GM18907 (cell line): ENCODE measurements around the gene IFT74.
"Not testable (repeated sequence)": the region's sequence is repeated elsewhere in the genome, so short reads cannot be mapped to it uniquely, and the experiment has no call there.

ENCODE experiments used
- ATAC-seq: cut with Tn5 transposase; IDR thresholded peaks from one replicate; pipeline ENCODE4 v1.9.1; 2021; ENCODE audit warnings: mild to moderate bottlenecking, moderate library complexity; ENCODE audit not compliant: unreplicated experiment

Gene IFT74

DNA sequence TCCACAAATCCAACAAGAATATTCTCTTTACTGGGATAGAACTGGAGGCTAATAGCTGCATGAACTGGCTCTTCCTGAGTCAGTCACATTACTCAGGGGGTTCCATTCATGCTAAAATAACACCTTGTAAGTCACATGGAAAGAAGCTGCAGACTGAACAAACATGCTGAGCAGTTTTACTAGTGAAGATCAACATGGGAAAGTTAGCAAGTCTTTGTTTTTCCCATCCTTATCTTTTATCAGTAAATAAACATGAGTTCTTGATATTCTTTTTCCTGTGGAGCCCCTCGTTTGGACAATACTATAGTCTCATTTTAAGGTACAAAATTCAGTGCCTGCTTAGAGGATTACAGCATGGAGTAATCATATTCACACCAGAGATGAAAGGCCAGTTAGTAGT lies 109.1 kb downstream of the IFT74 start:
- no peak for ATAC-seq

DNA sequence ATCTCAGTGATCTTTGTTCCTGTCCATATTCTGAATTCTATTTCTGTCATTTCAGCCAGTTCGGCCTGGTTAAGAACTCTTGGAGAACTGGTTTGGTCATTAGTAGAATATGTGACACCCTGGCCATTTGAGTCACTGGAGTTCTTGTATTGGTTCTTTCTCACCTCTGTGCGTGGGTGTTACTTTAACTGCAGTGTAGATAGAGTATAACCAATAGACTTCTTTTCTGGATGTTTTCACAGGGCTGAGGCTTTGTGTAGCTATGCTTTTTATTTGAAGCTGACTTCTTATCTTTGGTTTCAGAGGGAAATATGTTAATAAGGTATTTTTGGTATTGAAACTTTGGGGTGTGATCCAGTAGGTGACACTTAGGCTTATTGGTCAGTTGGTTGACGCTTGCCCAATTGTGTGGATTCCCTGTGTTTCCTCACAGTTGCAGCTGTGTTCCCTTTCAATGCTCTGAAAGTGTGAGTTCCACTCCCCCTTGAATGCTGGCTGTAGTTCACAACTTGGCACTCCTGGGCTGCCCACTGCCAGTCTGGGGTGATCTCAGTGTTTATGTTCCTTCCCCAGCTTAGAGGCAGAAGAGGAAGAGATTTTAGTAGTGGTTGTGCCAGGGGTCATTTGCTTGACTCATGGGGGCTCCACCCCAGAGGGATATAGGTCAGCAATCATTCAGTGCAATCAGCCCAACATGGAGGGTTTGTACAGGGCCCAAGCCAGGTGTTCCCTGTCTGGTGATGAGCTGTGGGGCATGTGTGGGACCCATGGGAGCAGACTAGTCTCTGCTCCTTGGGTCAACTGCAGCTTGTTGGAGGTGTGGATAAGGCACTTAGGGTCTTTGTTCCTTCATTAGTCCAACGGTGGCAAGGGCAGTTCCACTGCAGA lies 117.9 kb downstream of the IFT74 start:
- no peak for ATAC-seq

DNA sequence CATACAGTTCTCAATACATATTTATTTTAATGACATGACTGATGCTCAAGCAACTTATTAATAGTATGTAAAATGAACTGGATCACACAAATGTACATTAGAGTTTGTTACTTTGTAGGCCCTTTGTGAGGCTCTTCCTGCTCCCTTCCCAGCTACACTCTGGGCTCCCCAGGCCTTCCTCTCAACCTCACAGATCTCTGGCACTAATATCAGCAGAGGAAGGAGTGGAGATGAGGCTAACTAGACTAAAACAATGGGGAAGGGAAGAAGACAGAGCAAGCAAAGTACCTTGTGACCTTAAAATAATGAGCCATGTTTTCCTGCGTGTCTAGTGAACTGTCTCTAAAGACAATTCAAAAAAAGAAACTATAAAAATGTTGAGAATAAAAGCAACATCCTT lies 122.5 kb downstream of the IFT74 start:
- no peak for ATAC-seq

DNA sequence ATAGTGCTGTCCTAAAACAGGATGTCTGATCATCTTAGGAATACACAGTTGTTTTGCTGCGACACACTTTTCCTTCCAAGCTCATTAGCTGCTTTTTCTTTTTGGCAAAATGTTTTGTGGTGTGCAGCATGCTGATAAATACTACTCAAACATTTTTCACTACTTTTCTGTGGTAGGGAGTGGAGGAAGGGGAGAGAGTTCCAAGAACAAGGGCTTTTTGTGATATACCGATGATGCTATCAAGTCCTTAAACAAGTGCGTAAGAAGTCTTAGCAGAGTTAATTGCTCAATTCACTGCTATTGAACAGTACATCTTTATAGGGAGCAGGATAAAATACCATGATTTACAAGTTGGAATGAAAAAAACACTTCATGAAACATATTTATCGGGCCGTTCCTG lies 129.2 kb downstream of the IFT74 start:
- no peak for ATAC-seq

DNA sequence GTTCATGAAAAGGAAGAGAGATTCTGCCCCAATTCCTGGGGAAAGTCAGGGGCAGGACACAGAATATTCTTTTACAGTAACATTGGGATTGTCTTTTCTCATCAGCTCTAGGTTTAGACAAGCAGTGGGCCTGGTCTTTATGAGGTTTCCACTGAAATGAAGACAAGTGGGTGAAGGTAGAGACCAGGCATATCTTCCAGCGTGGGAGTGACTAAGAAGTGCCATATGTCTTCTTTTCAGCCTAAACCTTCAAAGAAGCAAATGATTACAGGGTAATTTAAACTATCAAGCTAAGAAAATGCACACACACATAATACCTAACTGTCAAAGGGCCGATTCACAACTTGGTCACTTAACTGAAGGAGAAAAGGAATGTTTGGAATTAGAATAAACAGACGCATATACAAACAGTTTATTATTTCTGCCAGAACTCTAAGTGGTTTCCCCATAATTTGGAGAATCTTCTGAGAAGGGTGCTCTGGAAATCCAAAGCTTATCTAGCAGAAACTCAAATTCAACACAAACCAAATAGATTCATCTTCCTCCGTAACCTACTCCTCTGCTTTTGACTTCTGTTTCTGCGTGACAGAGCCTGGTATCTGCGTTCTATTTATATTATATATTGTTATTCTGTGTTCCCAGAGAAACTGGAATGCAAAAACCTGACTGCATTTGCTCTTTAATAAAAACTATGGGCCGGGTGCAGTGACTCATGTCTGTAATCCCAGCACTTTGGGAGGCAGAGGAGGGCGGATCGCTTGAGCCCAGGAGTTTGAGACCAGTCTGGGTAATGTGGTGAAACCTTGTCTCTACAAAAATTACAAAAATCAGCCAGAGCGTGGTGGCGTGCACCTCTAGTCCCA lies 130.8 kb downstream of the IFT74 start:
- ATAC-seq = no peak

DNA sequence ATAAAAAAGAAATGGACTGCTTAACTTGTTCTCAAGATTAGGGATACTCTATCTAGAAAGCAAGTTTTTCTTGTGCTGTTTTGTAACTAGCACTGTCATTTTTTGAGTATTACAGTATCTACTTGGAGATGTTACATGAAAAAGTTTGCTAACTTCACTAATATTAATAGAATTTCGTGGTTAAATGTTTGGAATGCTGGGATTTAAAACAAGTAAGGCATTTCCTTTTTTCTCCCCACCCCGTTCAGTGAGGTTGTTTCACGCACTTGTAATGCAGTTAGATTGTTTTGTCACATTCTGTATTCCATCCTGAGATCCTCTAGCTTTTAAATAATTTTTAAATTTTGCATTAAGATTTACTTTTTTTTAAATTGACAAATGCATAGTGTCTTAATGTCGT lies 132.8 kb downstream of the IFT74 start:
- ATAC-seq = no peak

DNA sequence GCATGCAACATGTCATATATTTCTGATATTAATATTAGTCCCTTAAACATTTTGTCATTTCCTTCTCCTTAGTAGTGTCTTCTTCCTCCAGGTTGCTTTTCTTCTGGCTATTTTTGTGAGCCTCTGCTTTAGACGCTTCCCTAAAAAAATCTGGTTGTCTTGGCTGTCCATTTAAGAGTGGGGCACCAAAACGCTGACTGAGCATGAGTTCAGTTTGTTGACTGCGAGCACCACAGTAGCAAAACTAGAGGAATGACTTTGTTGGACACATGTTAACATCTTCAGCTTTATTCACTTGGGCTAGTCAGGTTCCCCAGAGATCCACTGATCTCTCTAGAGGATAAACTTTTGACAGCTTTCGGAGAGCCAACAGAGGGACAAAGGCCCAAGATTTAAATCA lies 133.5 kb downstream of the IFT74 start:
- ATAC-seq = no peak

DNA sequence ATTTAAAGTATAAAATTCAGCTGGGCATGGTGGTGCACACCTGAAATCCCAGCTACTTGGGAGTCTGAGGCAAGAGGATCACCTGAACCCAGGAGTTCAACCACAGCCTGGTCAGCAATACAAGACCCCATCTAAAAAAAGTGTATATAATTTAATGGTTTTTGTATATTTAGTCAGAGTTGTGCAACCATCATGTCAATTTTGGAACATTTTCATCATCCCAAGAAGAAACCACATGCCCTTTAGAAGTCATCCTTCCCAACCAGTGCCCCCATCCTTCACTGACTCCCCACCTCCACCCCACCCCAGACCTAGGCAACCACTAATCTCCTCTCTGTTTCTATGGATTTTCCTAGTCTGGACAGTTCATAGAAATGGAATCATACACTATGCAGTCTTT lies 134.0 kb downstream of the IFT74 start:
- no peak for ATAC-seq

DNA sequence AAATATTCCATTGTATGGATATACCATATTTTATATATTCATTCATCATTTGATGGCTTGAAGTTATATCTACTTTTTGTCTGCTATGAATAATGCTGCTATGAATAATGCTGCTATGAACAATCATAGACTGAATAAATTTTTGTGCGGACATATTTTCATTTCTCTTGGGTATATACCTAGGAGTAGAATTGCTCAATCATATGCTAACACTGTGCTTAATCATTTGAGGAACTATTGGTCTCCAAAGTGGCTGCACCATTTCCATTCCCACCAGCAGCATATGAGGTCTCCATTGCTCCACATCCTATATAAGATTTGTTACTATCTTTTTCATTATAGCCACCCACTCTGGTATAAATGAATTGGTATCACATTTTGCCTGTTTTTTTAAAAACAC lies 134.5 kb downstream of the IFT74 start:
- ATAC-seq = no peak

DNA sequence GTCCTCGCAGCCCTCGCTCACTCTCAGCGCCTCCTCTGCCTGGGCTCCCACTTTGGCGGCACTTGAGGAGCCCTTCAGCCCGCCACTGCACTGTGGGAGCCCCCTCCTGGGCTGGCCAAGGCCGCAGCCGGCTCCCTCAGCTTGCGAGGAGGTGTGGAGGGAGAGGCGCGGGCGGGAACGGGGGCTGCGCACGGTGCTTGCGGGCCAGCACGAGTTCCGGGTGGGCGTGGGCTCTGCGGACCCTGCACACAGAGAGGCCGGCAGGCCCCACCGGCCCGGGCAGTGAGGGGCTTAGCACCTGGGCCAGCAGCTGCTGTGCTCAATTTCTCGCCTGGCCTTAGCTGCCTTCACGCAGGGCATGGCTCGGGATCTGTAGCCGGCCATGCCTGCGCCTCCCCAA lies 136.3 kb downstream of the IFT74 start:
- ATAC-seq = not testable (repeated sequence)

DNA sequence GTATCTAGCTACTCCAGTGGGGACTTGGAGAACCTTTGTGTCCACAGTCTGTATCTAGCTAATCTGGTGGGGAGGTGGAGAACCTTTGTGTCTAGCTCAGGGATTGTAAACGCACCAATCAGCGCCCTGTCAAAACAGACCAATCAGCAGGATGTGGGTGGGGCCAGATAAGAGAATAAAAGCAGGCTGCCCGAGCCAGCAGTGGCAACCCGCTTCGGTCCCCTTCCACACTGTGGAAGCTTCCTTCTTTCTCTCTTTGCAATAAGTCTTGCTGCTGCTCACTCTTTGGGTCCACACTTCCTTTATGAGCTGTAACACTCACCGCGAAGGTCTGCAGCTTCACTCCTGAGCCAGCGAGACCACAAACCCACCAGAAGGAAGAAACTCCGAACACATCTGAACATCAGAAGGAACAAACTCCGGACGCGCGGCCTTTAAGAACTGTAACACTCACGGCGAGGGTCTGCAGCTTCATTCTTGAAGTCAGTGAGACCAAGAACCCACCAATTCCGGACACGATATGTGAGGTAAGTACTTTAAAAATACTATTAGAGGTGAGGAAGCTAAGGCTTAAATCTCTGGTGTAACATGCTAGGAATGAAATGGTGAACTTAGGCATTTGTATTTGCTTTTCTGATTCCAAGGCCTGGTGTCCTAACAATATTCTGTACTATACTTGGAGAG lies 137.3 kb downstream of the IFT74 start:
- not testable (repeated sequence) for ATAC-seq

DNA sequence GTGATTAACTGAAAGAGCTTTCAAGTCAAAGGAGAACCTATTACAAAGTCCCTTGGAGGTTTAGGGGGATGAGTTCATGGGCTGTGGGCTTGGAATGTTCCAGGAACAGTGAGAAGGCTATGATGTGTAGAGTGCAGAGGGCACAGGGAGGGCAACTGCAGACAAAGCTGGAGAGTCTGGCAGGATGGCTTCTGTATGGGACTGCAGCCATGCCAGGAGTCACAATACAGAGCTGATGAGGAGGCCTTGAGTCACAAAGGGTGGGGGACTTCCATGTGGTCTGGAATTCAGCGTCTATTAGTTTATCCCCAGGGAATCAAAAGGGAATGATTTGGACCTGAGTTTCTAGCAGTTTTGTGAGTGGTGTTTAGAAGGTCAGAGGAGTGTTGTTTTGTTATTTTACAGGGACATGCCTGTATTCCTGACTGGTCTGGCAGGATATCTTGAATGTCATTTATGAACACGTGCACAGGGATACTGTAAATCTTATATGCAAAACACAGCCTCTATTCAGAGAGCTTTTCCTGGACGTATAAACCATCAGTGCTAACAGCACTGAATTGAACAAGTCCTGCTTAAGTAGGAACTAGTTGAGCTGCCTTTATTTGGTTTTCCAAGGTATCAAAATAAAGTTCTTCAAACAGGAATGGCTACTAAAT lies 138.6 kb downstream of the IFT74 start:
- ATAC-seq = no peak

DNA sequence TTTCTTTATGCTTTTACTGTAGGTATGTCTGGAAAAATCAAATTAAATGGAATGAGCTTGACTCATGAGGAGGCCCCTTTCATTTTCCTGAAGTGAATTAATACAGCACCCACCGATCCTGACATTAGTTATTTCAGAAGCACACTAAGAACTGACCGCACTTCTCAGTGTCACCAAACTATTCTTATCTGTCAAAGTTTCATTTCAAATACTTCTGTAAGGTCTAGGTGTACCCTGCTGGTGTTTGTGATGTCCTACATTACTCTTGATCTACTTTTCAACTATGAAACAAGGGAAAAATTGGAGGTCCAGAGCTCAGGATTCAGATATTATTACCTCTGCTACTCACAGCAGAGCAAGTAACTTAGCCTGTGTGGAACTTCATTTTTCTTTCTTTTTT lies 151.0 kb downstream of the IFT74 start:
- ATAC-seq = no peak

DNA sequence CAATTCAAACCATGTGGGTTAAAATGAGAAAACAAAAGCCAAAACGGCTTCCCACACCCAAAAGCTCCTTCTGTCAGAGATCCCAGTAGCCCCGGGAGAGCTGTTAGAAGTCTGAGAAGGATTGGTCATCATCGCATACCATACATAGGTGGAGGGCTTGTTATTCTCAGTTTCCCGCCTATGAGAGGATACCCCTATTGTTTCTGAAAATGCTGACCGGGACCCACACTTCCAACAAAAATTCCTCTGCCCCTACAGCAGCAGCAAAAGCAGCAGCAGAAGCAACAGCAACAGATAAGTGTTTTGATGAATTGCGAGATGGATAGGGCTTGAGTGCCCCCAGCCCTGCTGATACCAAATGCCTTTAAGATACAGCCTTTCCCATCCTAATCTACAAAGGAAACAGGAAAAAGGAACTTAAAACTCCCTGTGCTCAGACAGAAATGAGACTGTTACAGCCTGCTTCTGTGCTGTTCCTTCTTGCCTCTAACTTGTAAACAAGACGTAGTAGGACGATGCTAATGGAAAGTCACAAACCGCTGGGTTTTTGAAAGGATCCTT lies 152.8 kb downstream of the IFT74 start, which contains the start of gene TEK:
Gene TEK, plus strand, starts transcription at position 245 of the 561 bp plus-strand sequence. CDS start 366 bp downstream, outside the sequence.
- ATAC-seq = no peak

DNA sequence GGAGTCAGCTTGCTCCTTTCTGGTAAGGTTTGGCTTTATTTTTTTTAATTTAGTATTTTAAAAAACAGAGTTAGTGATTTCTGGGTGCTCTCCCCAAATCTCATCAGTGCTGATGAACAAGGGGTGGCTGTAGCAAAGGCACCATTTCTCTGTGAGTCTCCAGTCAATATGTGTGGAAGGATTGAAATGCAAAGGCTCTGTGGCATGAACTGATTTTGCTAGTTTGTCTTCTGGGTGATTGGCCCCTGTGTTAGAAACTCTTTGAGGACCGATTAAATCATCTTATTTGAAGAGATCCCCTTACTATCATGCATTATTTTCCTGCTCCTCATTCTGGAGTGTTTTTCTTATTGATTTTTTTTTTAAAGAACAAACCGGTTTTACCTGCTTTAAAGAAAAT lies 153.4 kb downstream of the IFT74 start:
- no peak for ATAC-seq

DNA sequence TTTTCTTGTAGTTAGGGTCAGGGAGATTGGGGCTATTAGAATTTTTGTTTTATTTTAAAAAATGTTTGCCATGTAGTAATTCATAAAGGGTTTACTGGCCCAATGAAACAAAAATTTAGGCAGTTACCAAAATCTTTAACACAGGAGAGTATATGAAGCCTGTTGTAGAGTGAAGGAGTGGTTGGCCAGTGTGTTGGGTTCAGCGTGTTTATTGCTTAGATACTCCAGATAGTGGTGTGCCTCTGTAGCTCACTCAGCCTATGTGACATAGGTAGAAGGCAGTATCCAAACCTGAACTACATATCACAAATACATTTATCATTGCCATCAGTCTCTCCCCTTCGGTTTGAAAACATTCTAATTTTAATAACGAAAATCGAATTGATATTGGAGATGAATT lies 154.0 kb downstream of the IFT74 start:
- no peak for ATAC-seq

DNA sequence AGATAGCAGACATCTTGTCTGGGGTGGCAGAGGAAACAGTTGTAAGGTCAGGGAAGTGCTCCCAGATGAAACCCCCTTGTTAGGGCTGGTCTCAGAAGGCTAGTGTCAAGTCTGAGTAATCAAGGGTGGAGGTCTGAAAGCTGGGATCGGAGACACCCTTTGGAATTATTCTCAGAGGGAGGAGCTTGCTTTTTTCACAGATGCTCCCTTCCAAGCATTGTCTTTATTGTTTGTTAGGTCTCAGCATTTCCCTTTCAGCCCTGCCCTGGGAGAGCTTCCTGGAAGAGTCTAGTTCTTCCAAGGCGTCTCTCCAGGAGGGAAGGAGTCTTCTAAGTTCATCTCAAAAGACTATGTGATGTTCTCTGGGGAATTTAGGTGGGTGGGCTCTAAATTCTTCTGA lies 156.0 kb downstream of the IFT74 start:
- ATAC-seq = no peak
